T-cell (primary cell): Measurements from ENCODE around the gene MYPOP. TPM values are rescaled to one million over a fixed set of nuclear protein-coding genes. Genes with fewer than 3 reads are reported as not detected.

ENCODE experiments used
- ATAC-seq, 4 experiments: fragments of 200-7000 bp in 3 of 4; fragments of 150-1000 bp in 1 of 4; cut with Tn5 transposase; replicated peaks in 1 of 4; 1 replicate in 3 of 4; 2 replicates in 1 of 4; pipeline ENCODE4 v1.10.0; 2021; ENCODE audit warnings: moderate library complexity in 3 of 4, mild to moderate bottlenecking in 2 of 4, moderate number of reproducible peaks in 1 of 4
- CTCF ChIA-PET, 2 donors: fragments of 300-600 bp; sonication (Branson Sonifier 250); formaldehyde crosslinking; loops; one replicate each; lab custom pipeline; 2022; ENCODE audit warnings: antibody characterized with exemption in 2 of 2; lab: Charles Lee
- POLR2A ChIA-PET, 2 donors: fragments of 300-600 bp; sonication (Branson Sonifier 250); formaldehyde crosslinking; loops; one replicate each; lab custom pipeline; 2022; ENCODE audit warnings: antibody characterized with exemption in 2 of 2; lab: Charles Lee
- DNase-seq, 35 experiments: peaks; one replicate each; pipeline versions ENCODE4 v3.0.0 to v3.0.0-alpha.2; 2013 to 2023
- H3K27ac ChIP-seq: one replicate; pipeline ENCODE4 v1.5.1; 2013; ENCODE audit warnings: low read length
- H3K27me3 ChIP-seq, 2 experiments: replicated peaks in 1 of 2; 1 replicate in 1 of 2; 2 replicates in 1 of 2; pipeline versions ENCODE4 v1.6.1 to v1.7.0; 2013; ENCODE audit warnings: low read length in 1 of 2, mixed read lengths in 1 of 2; ENCODE audit not compliant: control insufficient read depth in 2 of 2, insufficient read depth in 2 of 2; ENCODE audit errors: extremely low read depth in 1 of 2
- H3K36me3 ChIP-seq, 2 donors: 1 replicate in 1 of 2; 2 replicates in 1 of 2; pipeline versions ENCODE4 v1.6.1 to v1.7.0; 2013; ENCODE audit warnings: low read length in 1 of 2; ENCODE audit not compliant: control insufficient read depth in 2 of 2, insufficient read depth in 1 of 2; ENCODE audit errors: extremely low read depth in 1 of 2
- H3K4me1 ChIP-seq, 2 experiments: 1 replicate in 1 of 2; 2 replicates in 1 of 2; pipeline versions ENCODE4 v1.6.1 to v1.7.0; 2013; ENCODE audit warnings: low read length in 2 of 2, mixed read lengths in 1 of 2; ENCODE audit not compliant: insufficient read depth in 2 of 2, control insufficient read depth in 1 of 2; ENCODE audit errors: extremely low read depth in 1 of 2
- H3K4me3 ChIP-seq, 2 donors: 1 replicate in 1 of 2; 2 replicates in 1 of 2; pipeline versions ENCODE4 v1.5.1 to v1.7.0; 2013; ENCODE audit warnings: mild to moderate bottlenecking in 2 of 2, low read length in 1 of 2, moderate library complexity in 1 of 2; ENCODE audit not compliant: control insufficient read depth in 1 of 2; ENCODE audit errors: extremely low read depth in 1 of 2
- H3K9me3 ChIP-seq: 2 replicates; pipeline ENCODE4 v1.7.0; 2013
- H3K27ac Mint-ChIP-seq, 2 donors: one replicate each; pipeline ENCODE4 v1.8.0; 2020 to 2021; ENCODE audit warnings: mild to moderate bottlenecking in 2 of 2, mixed read lengths in 2 of 2
- H3K27me3 Mint-ChIP-seq, 2 donors: one replicate each; pipeline ENCODE4 v1.8.0; 2021 to 2022; ENCODE audit warnings: mixed read lengths in 2 of 2
- H3K36me3 Mint-ChIP-seq: one replicate; pipeline ENCODE4 v1.8.0; 2021; ENCODE audit warnings: mixed read lengths
- H3K4me1 Mint-ChIP-seq, 3 donors: one replicate each; pipeline ENCODE4 v1.8.0; 2020 to 2022; ENCODE audit warnings: mixed read lengths in 3 of 3, mild to moderate bottlenecking in 1 of 3
- H3K4me3 Mint-ChIP-seq, 3 donors: one replicate each; pipeline ENCODE4 v1.8.0; 2020 to 2022; ENCODE audit warnings: mild to moderate bottlenecking in 3 of 3, mixed read lengths in 3 of 3, moderate library complexity in 3 of 3
- H3K9me3 Mint-ChIP-seq, 3 donors: one replicate each; pipeline ENCODE4 v1.8.0; 2020 to 2022; ENCODE audit warnings: mixed read lengths in 3 of 3
- WGBS: methylation state at CpG from one replicate; pipeline ENCODE4 v1.1.5; 2013; ENCODE audit warnings: missing lambda C conversion rate; ENCODE audit not compliant: insufficient coverage; 5-methylcytosine and 5-hydroxymethylcytosine counted together
- total RNA-seq, 35 experiments: library from RNA in 6 of 35; stranded (reverse) in 6 of 35; fragments of 120-200 nt in 1 of 35; gene quantifications; one replicate each; pipeline versions ENCODE4 v1.2.1 to v1.2.4 and lab custom pipeline; 2013 to 2026

Gene MYPOP
- total RNA-seq, 5 donors from 2014 or later (not counting 1 experiment from before 2014, with no cell fraction given), result 7.3 to 17.5 (median 16.9) TPM

GRCh38 chr19:45878043-45878794, 24.2 kb downstream of the MYPOP start:
- no peak overlapping the region for H3K4me3 ChIP-seq
- peaks cover 17 to 26% of the 10 kb centered on the region in 2 donors for H3K27me3 Mint-ChIP-seq
- no peaks in the 10 kb centered on the region for H3K9me3 ChIP-seq
- H3K4me1 Mint-ChIP-seq, result peaks cover 13 to 25% (median 21%) of the 10 kb centered on the region in 3 donors
- WGBS, result 78% methylated on average over 10 of the region's 11 CpGs
- H3K27ac ChIP-seq, result no peak overlapping the region
- no peak for DNase-seq
- ChIA-PET POLR2A (no interaction called here), CTCF (no interaction called here)
- no peak for ATAC-seq
- H3K27me3 ChIP-seq, result peaks cover 0 to 53% of the 10 kb centered on the region in 2 experiments
- H3K4me1 ChIP-seq, result peaks cover 6 to 26% of the 10 kb centered on the region in 2 experiments
- H3K4me3 Mint-ChIP-seq, result peak overlapping the region in 1 of 3 donors; percentile 17
- H3K27ac Mint-ChIP-seq, result peak overlapping the region in 1 of 2 donors; percentile 16
- H3K36me3 Mint-ChIP-seq, result peaks cover 3% of the 10 kb centered on the region
- H3K9me3 Mint-ChIP-seq, result no peaks in the 10 kb centered on the region
- no peaks in the 10 kb centered on the region for H3K36me3 ChIP-seq

- H3K9me3 Mint-ChIP-seq, result no peaks in the 10 kb centered on the region
- ChIA-PET CTCF (no interaction called here), POLR2A (no interaction called here)
- Histone ChIP-seq H3K27ac (no peak overlapping the region), H3K4me3 (peak overlapping the region in 1 of 2 donors; percentile 6), H3K9me3 (no peaks in the 10 kb centered on the region), H3K27me3 (peaks cover 0 to 50% of the 10 kb centered on the region in 2 experiments), H3K4me1 (peaks cover 2 to 14% of the 10 kb centered on the region in 2 experiments), H3K36me3 (no peaks in the 10 kb centered on the region)
- H3K4me3 Mint-ChIP-seq, result peak overlapping the region in 2 of 3 donors; percentile 37 to 53
- 14% methylated on average over 36 of the region's 41 CpGs for WGBS
- DNase-seq (peak in 3 of 35 experiments; percentile 18 to 25 (median 22)), ATAC-seq (peak; percentile 48 to 71 (median 54))
- H3K36me3 Mint-ChIP-seq, result peaks cover 3% of the 10 kb centered on the region
- peaks cover 8 to 19% (median 15%) of the 10 kb centered on the region in 3 donors for H3K4me1 Mint-ChIP-seq
- H3K27me3 Mint-ChIP-seq, result peaks cover 17 to 26% of the 10 kb centered on the region in 2 donors
- peak overlapping the region in 1 of 2 donors; percentile 62 for H3K27ac Mint-ChIP-seq
These were observed 25.8 kb downstream of the MYPOP start for GRCh38 chr19:45876411-45877197.

GRCh38 chr19:45876161-45876410, 26.3 kb downstream of the MYPOP start:
- Histone ChIP-seq H3K36me3 (no peaks in the 10 kb centered on the region), H3K9me3 (no peaks in the 10 kb centered on the region), H3K4me1 (peaks cover 2 to 14% of the 10 kb centered on the region in 2 experiments), H3K27me3 (peaks cover 0 to 50% of the 10 kb centered on the region in 2 experiments), H3K27ac (no peak overlapping the region), H3K4me3 (no peak overlapping the region)
- Mint-ChIP-seq H3K36me3 (peaks cover 3% of the 10 kb centered on the region), H3K4me3 (peak overlapping the region in 2 of 3 donors; percentile 37 to 53), H3K27ac (peak overlapping the region in 1 of 2 donors; percentile 62), H3K4me1 (peaks cover 8 to 17% (median 10%) of the 10 kb centered on the region in 3 donors), H3K27me3 (peaks cover 17 to 26% of the 10 kb centered on the region in 2 donors), H3K9me3 (no peaks in the 10 kb centered on the region)
- ChIA-PET POLR2A (no interaction called here), CTCF (no interaction called here)
- peak; percentile 35 to 79 (median 56) for ATAC-seq
- WGBS, result 8% methylated on average over 2 of the region's 4 CpGs
- no peak for DNase-seq

GRCh38 chr19:45874620-45874966, 27.8 kb downstream of the MYPOP start:
- no peak overlapping the region for H3K4me3 Mint-ChIP-seq
- peaks cover 3% of the 10 kb centered on the region for H3K36me3 Mint-ChIP-seq
- H3K27me3 ChIP-seq, result peaks cover 0 to 50% of the 10 kb centered on the region in 2 experiments
- DNase-seq (no peak), ATAC-seq (no peak)
- ChIA-PET POLR2A (no interaction called here), CTCF (no interaction called here)
- H3K4me1 ChIP-seq, result peaks cover 2 to 14% of the 10 kb centered on the region in 2 experiments
- H3K9me3 Mint-ChIP-seq, result no peaks in the 10 kb centered on the region
- WGBS, result 74% methylated on average over 3 of the region's 7 CpGs
- H3K27ac Mint-ChIP-seq, result no peak overlapping the region
- H3K36me3 ChIP-seq, result no peaks in the 10 kb centered on the region
- H3K27me3 Mint-ChIP-seq, result peaks cover 14 to 23% of the 10 kb centered on the region in 2 donors
- H3K9me3 ChIP-seq, result no peaks in the 10 kb centered on the region
- H3K4me3 ChIP-seq, result no peak overlapping the region
- no peak overlapping the region for H3K27ac ChIP-seq
- peaks cover 8 to 17% (median 9%) of the 10 kb centered on the region in 3 donors for H3K4me1 Mint-ChIP-seq

DNA sequence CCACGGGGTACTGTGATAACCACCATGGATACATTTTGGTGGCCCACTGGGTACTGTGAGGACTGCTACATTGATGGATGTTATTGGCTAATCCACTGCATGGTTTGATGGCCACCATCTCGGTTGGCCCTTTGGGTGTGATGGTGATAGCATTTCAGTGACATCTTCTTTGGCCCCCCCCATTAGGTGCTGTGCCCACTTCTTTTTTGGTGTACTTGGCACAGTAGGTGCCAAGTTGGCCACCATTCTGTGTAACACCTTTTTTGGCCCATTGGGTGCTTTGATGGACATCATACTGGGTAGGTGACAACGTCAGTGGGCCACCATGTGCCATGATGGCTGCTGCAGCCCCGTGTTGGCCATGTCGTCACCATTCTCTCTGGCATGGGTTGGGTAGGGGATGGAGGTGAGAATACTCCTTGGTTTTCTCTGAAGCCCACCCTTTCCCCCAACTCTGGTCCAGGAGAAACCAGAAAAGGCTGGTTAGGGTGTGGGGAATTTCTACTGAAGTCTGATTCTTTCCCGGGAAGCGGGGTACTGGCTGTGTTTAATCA, 29.1 kb downstream of the MYPOP start:
- no peak for ATAC-seq
- POLR2A ChIA-PET, result no interaction called here
- peaks cover 0 to 40% of the 10 kb centered on the region in 2 experiments for H3K27me3 ChIP-seq

More for the DNA sequence above, 29.1 kb downstream of the MYPOP start:
- no peak overlapping the region for H3K27ac ChIP-seq
- CTCF ChIA-PET, result no interaction called here
- 67% methylated on average over 1 of the region's 7 CpGs for whole genome bisulfite sequencing
- H3K36me3 ChIP-seq, result no peaks in the 10 kb centered on the region
- Mint-ChIP-seq H3K4me3 (no peak overlapping the region), H3K27me3 (peaks cover 10 to 20% of the 10 kb centered on the region in 2 donors), H3K27ac (no peak overlapping the region), H3K9me3 (no peaks in the 10 kb centered on the region), H3K4me1 (peaks cover 8 to 14% (median 9%) of the 10 kb centered on the region in 3 donors), H3K36me3 (peaks cover 3% of the 10 kb centered on the region)
- no peaks in the 10 kb centered on the region for H3K9me3 ChIP-seq
- no peak for DNase-seq
- H3K4me1 ChIP-seq, result peaks cover 2 to 14% of the 10 kb centered on the region in 2 experiments
- H3K4me3 ChIP-seq, result no peak overlapping the region
